GM20000 (cell line): ENCODE measurements around the gene XXYLT1.

Experiments
- DNase-seq: peaks from one replicate; pipeline ENCODE4 v3.0.0; 2012; ENCODE audit warnings: low spot score
- CTCF ChIP-seq: IDR thresholded peaks from 2 replicates; pipeline ENCODE4 v1.5.1; 2012; ENCODE audit warnings: mild to moderate bottlenecking, control low read depth; ENCODE audit errors: extremely low read depth, missing control alignments

The XXYLT1 gene

DNA sequence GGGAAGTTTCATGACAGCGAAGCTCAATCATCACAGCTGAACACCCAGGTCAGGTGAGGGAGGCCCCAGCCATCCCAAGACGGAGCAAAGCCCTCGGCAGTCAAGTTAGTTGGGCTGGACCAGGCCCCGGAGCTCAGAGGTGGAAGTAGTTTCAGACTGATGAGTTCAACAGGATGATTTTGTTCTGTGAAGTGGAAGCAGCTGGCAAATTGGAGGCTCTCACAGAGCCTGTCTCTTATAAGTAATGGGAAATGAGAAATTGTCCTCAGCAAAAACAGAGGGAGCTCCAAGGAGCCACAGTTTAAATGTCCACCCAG, 245.1 kb downstream of the XXYLT1 start:
- TF ChIP-seq CTCF, result no peak
- no peak for DNase-seq

GRCh38 chr3:195025056-195025883, 245.7 kb downstream of the XXYLT1 start:
- no peak for TF ChIP-seq CTCF
- no peak for DNase-seq

- DNase-seq, result no peak
- TF ChIP-seq CTCF, result no peak
Measured at GRCh38 chr3:195023989-195024388, 247.0 kb downstream of the XXYLT1 start.

DNA sequence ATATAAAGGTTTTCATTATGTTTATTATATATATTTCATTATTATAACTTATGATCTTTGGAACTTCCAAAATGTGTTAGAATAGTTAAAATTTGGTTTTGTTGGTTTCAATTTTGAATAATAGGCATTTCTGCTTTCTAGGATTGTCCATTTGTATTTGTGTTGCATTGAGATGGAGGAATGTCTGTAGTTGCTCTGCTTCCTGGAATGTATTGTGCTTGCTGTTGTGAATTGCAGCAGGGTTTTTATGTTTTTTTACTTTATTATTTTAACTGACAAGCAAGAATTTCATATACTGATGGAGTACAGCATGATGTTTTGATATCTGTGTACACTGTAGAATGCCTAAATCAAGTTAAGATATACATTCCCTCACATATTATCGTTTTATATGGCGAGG, 247.4 kb downstream of the XXYLT1 start:
- DNase-seq, result no peak
- no peak for TF ChIP-seq CTCF

- DNase-seq, result no peak
- no peak for TF ChIP-seq CTCF
Measured at GRCh38 chr3:195021692-195022091, 249.3 kb downstream of the XXYLT1 start.

DNA sequence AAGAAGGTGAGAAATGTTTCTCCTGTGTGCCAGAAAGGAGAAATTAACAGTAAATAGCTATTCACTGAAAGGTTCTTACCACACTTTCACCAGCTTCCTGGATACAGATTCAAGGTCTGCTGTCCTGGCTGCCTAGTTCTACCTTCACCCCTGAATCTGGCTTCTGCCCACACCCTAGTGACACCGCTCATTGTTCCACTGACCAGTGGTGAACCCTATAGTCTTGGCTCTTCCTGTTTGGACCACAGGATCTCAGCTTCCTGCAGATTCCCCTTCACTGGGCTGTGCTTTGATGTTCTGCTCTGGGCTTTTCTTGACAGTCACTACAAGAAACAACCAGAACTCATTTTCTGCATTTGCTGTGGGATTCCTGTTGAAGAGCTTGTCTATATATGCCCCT, 250.0 kb downstream of the XXYLT1 start:
- TF ChIP-seq CTCF, result no peak
- no peak for DNase-seq

DNA sequence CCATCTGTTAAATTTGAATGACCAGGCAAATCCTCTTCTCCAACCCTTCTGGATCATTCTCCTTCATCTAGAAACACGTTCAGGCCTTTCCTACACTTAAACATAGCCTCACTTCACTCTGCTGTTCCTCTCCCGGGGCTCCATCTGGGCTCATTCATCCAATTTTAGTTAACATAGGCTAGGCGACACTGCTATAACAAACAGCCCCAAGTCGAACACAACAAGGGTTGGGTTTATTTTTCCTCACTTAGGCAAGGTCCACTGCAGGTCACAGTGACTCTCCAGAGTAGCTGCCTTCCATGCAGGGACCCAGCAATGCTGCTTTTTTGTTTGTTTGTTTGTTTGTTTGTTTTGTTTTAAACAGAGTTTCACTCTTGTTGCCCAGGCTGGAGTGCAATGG, 250.8 kb downstream of the XXYLT1 start:
- no peak for TF ChIP-seq CTCF
- no peak for DNase-seq
